Upper lobe of left lung (tissue), 6 donors: ENCODE measurements around the gene ENAH. TPM values are rescaled to one million over a fixed set of nuclear protein-coding genes. Genes with fewer than 3 reads are reported as not detected.

Source experiments
- ATAC-seq, 2 donors: fragments of 200-7000 bp; cut with Tn5 transposase; one replicate each; pipeline ENCODE4 v1.9.1; 2022; ENCODE audit warnings: mild to moderate bottlenecking in 2 of 2, moderate library complexity in 2 of 2; ENCODE audit not compliant: low FRiP score in 2 of 2
- DNase-seq, 2 donors: peaks; one replicate each; pipeline ENCODE4 v3.0.0-alpha.2; 2019 to 2020
- H3K27ac ChIP-seq, 4 donors: fragments of 200-600 bp; sonication (generic); one replicate each; pipeline ENCODE4 v1.5.1; 2016 to 2019
- H3K27me3 ChIP-seq, 4 donors: fragments of 200-600 bp; sonication (generic); one replicate each; pipeline ENCODE4 v1.5.1; 2017 to 2019
- H3K36me3 ChIP-seq, 4 donors: fragments of 200-600 bp; sonication (generic); one replicate each; pipeline ENCODE4 v1.5.1; 2016 to 2019
- H3K4me1 ChIP-seq, 4 donors: fragments of 200-600 bp; sonication (generic); one replicate each; pipeline ENCODE4 v1.5.1; 2018 to 2019
- H3K4me3 ChIP-seq, 4 donors: fragments of 200-600 bp; sonication (generic); one replicate each; pipeline ENCODE4 v1.5.1; 2017 to 2019; ENCODE audit warnings: mild to moderate bottlenecking in 2 of 4, moderate library complexity in 1 of 4
- H3K9me3 ChIP-seq, 4 donors: fragments of 200-600 bp; sonication (generic); one replicate each; pipeline ENCODE4 v1.5.1; 2018 to 2019
- CTCF ChIP-seq, 6 experiments: fragments of 450-650 bp in 4 of 6; fragments of 200-600 bp in 2 of 6; sonication (generic) in 2 of 6; IDR thresholded peaks; one replicate each; pipeline ENCODE4 v1.5.1; 2016 to 2019; ENCODE audit warnings: antibody characterized with exemption in 6 of 6
- EP300 ChIP-seq, 4 donors: sonication (generic); formaldehyde crosslinking; IDR thresholded peaks; one replicate each; pipeline ENCODE4 v1.5.1; 2017; ENCODE audit warnings: antibody characterized with exemption in 4 of 4, control low read depth in 2 of 4
- POLR2A ChIP-seq, 4 donors: fragments of 450-650 bp; IDR thresholded peaks; one replicate each; pipeline ENCODE4 v1.5.1; 2016 to 2017; ENCODE audit warnings: antibody characterized with exemption in 4 of 4, mild to moderate bottlenecking in 2 of 4
- POLR2AphosphoS5 ChIP-seq, 2 donors: sonication (generic); formaldehyde crosslinking; IDR thresholded peaks; one replicate each; pipeline ENCODE4 v1.5.1; 2017; ENCODE audit warnings: antibody characterized with exemption in 2 of 2
- WGBS, 2 donors: methylation state at CpG; one replicate each; pipeline ENCODE4 v1.1.5; 2017 to 2018; 5-methylcytosine and 5-hydroxymethylcytosine counted together
- total RNA-seq, 6 donors: library from RNA; depleted of rRNA in 4 of 6; stranded (reverse); fragments of >200 nt in 4 of 6; gene quantifications; one replicate each; pipeline versions ENCODE4 v1.1.0 to v1.2.1, GENCODE V29; 2016 to 2021
- donor health status: DM: no; HTN: no; CAD: no; lungs with moderate emphysema.
- donor health status: DM: no; HTN: yes; CAD: no; lungs with severe emphysema.

The ENAH gene
- total RNA-seq, 6 donors from 2014 or later = 10.5 to 70.3 (median 33.8) TPM

- Histone ChIP-seq H3K4me3 (no peak overlapping the region), H3K27ac (no peak overlapping the region), H3K9me3 (no peaks in the 10 kb centered on the region), H3K4me1 (no peaks in the 10 kb centered on the region), H3K36me3 (no peaks in the 10 kb centered on the region), H3K27me3 (no peaks in the 10 kb centered on the region)
- no peak for TF ChIP-seq POLR2A (IDR thresholded peaks at IDR 0.05)
- TF ChIP-seq CTCF (IDR thresholded peaks at IDR 0.05) = no peak
- no peak for TF ChIP-seq POLR2AphosphoS5 (IDR thresholded peaks at IDR 0.05)
- TF ChIP-seq EP300 (IDR thresholded peaks at IDR 0.05) = no peak
- ATAC-seq = no peak
- DNase-seq = no peak
- WGBS, 2 donors = 88 to 91% methylated on average over 4 of the region's 4 CpGs
Observed at GRCh38 chr1:225539575-225539974, 113.3 kb downstream of the ENAH start.

GRCh38 chr1:225539069-225539468 lies 113.9 kb downstream of the ENAH start:
- no peak overlapping the region for H3K4me3 ChIP-seq
- no peak overlapping the region for H3K27ac ChIP-seq
- DNase-seq = no peak
- H3K4me1 ChIP-seq = no peaks in the 10 kb centered on the region
- no peak for ATAC-seq
- H3K36me3 ChIP-seq = no peaks in the 10 kb centered on the region
- H3K9me3 ChIP-seq = no peaks in the 10 kb centered on the region
- TF ChIP-seq EP300 (IDR thresholded peaks at IDR 0.05) (no peak), POLR2A (IDR thresholded peaks at IDR 0.05) (no peak)
- no peaks in the 10 kb centered on the region for H3K27me3 ChIP-seq
- 88 to 91% methylated on average over 1 of the region's 1 CpG for WGBS, 2 donors

GRCh38 chr1:225537554-225538251 lies 115.2 kb downstream of the ENAH start:
- no peak overlapping the region for H3K4me3 ChIP-seq
- no peaks in the 10 kb centered on the region for H3K27me3 ChIP-seq
- H3K9me3 ChIP-seq = no peaks in the 10 kb centered on the region
- TF ChIP-seq CTCF (IDR thresholded peaks at IDR 0.05) = no peak
- no peak for TF ChIP-seq POLR2AphosphoS5 (IDR thresholded peaks at IDR 0.05)
- no peak for TF ChIP-seq POLR2A (IDR thresholded peaks at IDR 0.05)
- no peak for TF ChIP-seq EP300 (IDR thresholded peaks at IDR 0.05)
- H3K27ac ChIP-seq = no peak overlapping the region
- WGBS, 2 donors = 84 to 88% methylated on average over 10 of the region's 10 CpGs
- H3K36me3 ChIP-seq = no peaks in the 10 kb centered on the region
- H3K4me1 ChIP-seq = no peaks in the 10 kb centered on the region
- DNase-seq = no peak
- no peak for ATAC-seq

- ATAC-seq (no peak), DNase-seq (no peak)
- Histone ChIP-seq H3K27ac (no peak overlapping the region), H3K9me3 (no peaks in the 10 kb centered on the region), H3K4me3 (no peak overlapping the region), H3K36me3 (no peaks in the 10 kb centered on the region), H3K4me1 (no peaks in the 10 kb centered on the region), H3K27me3 (no peaks in the 10 kb centered on the region)
- no peak for TF ChIP-seq POLR2A (IDR thresholded peaks at IDR 0.05)
- 94 to 96% methylated on average over 6 of the region's 6 CpGs for WGBS, 2 donors
Observed at GRCh38 chr1:225535280-225535679, 117.6 kb downstream of the ENAH start.

GRCh38 chr1:225534772-225535171 lies 118.2 kb downstream of the ENAH start:
- 90 to 91% methylated on average over 2 of the region's 2 CpGs for WGBS, 2 donors
- H3K36me3 ChIP-seq = no peaks in the 10 kb centered on the region
- no peak for ATAC-seq
- H3K4me3 ChIP-seq = no peak overlapping the region
- H3K4me1 ChIP-seq = no peaks in the 10 kb centered on the region
- H3K27me3 ChIP-seq = no peaks in the 10 kb centered on the region
- TF ChIP-seq EP300 (IDR thresholded peaks at IDR 0.05) (no peak), CTCF (IDR thresholded peaks at IDR 0.05) (no peak), POLR2AphosphoS5 (IDR thresholded peaks at IDR 0.05) (no peak), POLR2A (IDR thresholded peaks at IDR 0.05) (no peak)
- no peak overlapping the region for H3K27ac ChIP-seq
- no peaks in the 10 kb centered on the region for H3K9me3 ChIP-seq
- no peak for DNase-seq

GRCh38 chr1:225534135-225534534 lies 118.8 kb downstream of the ENAH start:
- 82 to 88% methylated on average over 2 of the region's 2 CpGs for WGBS, 2 donors
- Histone ChIP-seq H3K36me3 (no peaks in the 10 kb centered on the region), H3K4me1 (no peaks in the 10 kb centered on the region), H3K4me3 (no peak overlapping the region), H3K27me3 (no peaks in the 10 kb centered on the region), H3K9me3 (no peaks in the 10 kb centered on the region), H3K27ac (no peak overlapping the region)
- DNase-seq (no peak), ATAC-seq (no peak)
- no peak for TF ChIP-seq POLR2AphosphoS5 (IDR thresholded peaks at IDR 0.05)
- no peak for TF ChIP-seq POLR2A (IDR thresholded peaks at IDR 0.05)
- TF ChIP-seq CTCF (IDR thresholded peaks at IDR 0.05) = no peak
- TF ChIP-seq EP300 (IDR thresholded peaks at IDR 0.05) = no peak
